GM12891 (cell line): ENCODE data around the gene HLA-A.

Source experiments
- DNase-seq: peaks from one replicate; pipeline ENCODE4 v3.0.0; 2011; ENCODE audit warnings: low spot score; ENCODE audit not compliant: insufficient read length
- FAIRE-seq: peaks from 2 replicates; lab custom pipeline; 2011; peaks lifted over from hg19 to GRCh38; lab: Jason Lieb, UNC
- PAX5 ChIP-seq: IDR thresholded peaks from 2 replicates; pipeline ENCODE4 v1.6.1; 2011; ENCODE audit warnings: low read length, moderate library complexity, mild to moderate bottlenecking; ENCODE audit not compliant: insufficient read depth, severe bottlenecking
- POLR2A ChIP-seq: IDR thresholded peaks from 2 replicates; pipeline ENCODE4 v1.6.1; 2011; ENCODE audit warnings: low read depth, low read length, control low read depth
- POLR2AphosphoS5 ChIP-seq: IDR thresholded peaks from 2 replicates; pipeline ENCODE4 v1.6.1; 2011; ENCODE audit warnings: low read depth, low read length, control low read depth
- POU2F2 ChIP-seq: IDR thresholded peaks from 2 replicates; pipeline ENCODE4 v1.6.1; 2011; ENCODE audit warnings: low read depth, mild to moderate bottlenecking, control low read depth, low read length, moderate library complexity
- SPI1 ChIP-seq: IDR thresholded peaks from 2 replicates; pipeline ENCODE4 v1.6.1; 2011; ENCODE audit warnings: low read depth, low read length, control low read depth
- TAF1 ChIP-seq: IDR thresholded peaks from 2 replicates; pipeline ENCODE4 v1.6.1; 2011; ENCODE audit warnings: low read depth, low read length, control low read depth

The HLA-A gene

GRCh38 chr6:29947077-29947980 is 5.0 kb downstream of the HLA-A start:
- FAIRE-seq, result no peak
- DNase-seq, result no peak
- TF ChIP-seq POLR2A (peak; percentile 89), POLR2AphosphoS5 (peak; percentile 80; the same call in 1 of the 2 replicates), PAX5 (no peak), TAF1 (no peak), POU2F2 (no peak; the same call in none of the 2 replicates), SPI1 (no peak)

- DNase-seq, result no peak
- FAIRE-seq, result no peak
These were observed 5.9 kb downstream of the HLA-A start for GRCh38 chr6:29948277-29948676.

GRCh38 chr6:29949934-29950333 is 7.6 kb downstream of the HLA-A start:
- no peak for DNase-seq
- TF ChIP-seq TAF1 (no peak), POLR2A (no peak), POLR2AphosphoS5 (no peak), PAX5 (no peak), POU2F2 (no peak), SPI1 (no peak)
- no peak for FAIRE-seq

More at GRCh38 chr6:29948277-29948676, 5.9 kb downstream of the HLA-A start:
- peak; percentile 76 for TF ChIP-seq POLR2A
- peak; percentile 72 for TF ChIP-seq POLR2AphosphoS5
- TF ChIP-seq TAF1, result no peak
- no peak for TF ChIP-seq SPI1
- peak; percentile 80; the same call in 1 of the 2 replicates for TF ChIP-seq POU2F2
- TF ChIP-seq PAX5, result no peak

GRCh38 chr6:29951882-29952281 is 9.6 kb downstream of the HLA-A start:
- no peak for FAIRE-seq
- TF ChIP-seq TAF1 (no peak), POU2F2 (no peak), POLR2A (no peak), PAX5 (no peak), SPI1 (no peak), POLR2AphosphoS5 (no peak)
- DNase-seq, result no peak

GRCh38 chr6:29953001-29953441 is 10.7 kb downstream of the HLA-A start:
- FAIRE-seq, result no peak
- TF ChIP-seq SPI1, result no peak
- TF ChIP-seq PAX5, result no peak
- no peak for TF ChIP-seq TAF1
- no peak for TF ChIP-seq POLR2A
- no peak for TF ChIP-seq POU2F2
- TF ChIP-seq POLR2AphosphoS5, result no peak
- DNase-seq, result no peak

GRCh38 chr6:29953686-29954085 is 11.4 kb downstream of the HLA-A start:
- FAIRE-seq (no peak), DNase-seq (no peak)
- TF ChIP-seq PAX5, result no peak

- FAIRE-seq (no peak), DNase-seq (no peak)
- TF ChIP-seq POU2F2 (no peak), POLR2A (no peak), TAF1 (no peak), SPI1 (no peak), PAX5 (no peak), POLR2AphosphoS5 (no peak)
These were observed 11.9 kb downstream of the HLA-A start for GRCh38 chr6:29954272-29954671.

GRCh38 chr6:29955783-29956182 is 13.5 kb downstream of the HLA-A start:
- TF ChIP-seq TAF1, result no peak
- TF ChIP-seq POLR2A, result no peak
- TF ChIP-seq PAX5, result no peak
- no peak for TF ChIP-seq POU2F2
- TF ChIP-seq SPI1, result no peak
- no peak for TF ChIP-seq POLR2AphosphoS5
- DNase-seq, result no peak
- no peak for FAIRE-seq

GRCh38 chr6:29956518-29956917 is 14.2 kb downstream of the HLA-A start:
- no peak for TF ChIP-seq POLR2AphosphoS5
- TF ChIP-seq POLR2A, result no peak
- TF ChIP-seq PAX5, result no peak
- no peak for TF ChIP-seq TAF1
- no peak for TF ChIP-seq POU2F2
- TF ChIP-seq SPI1, result no peak
- DNase-seq (no peak), FAIRE-seq (no peak)
